Skeletal muscle satellite cell (primary cell): ENCODE results near the gene GPR135.
"Not testable (repeated sequence)": the region's sequence is repeated elsewhere in the genome, so short reads cannot be mapped to it uniquely, and the experiment has no call there.

Source experiments
- H3K27me3 ChIP-seq: 2 replicates; pipeline ENCODE4 v1.7.0; 2013; ENCODE audit warnings: low read length; ENCODE audit not compliant: control insufficient read depth, insufficient read depth
- H3K36me3 ChIP-seq: 2 replicates; pipeline ENCODE4 v1.7.0; 2013; ENCODE audit warnings: mild to moderate bottlenecking, control low read depth, low read length; ENCODE audit not compliant: insufficient read depth
- H3K4me1 ChIP-seq: 2 replicates; pipeline ENCODE4 v1.7.0; 2013; ENCODE audit warnings: low read length; ENCODE audit not compliant: control insufficient read depth, insufficient read depth
- H3K4me2 ChIP-seq: 2 replicates; pipeline ENCODE4 v1.7.0; 2013; ENCODE audit warnings: mild to moderate bottlenecking, low read length
- H3K4me3 ChIP-seq: 2 replicates; pipeline ENCODE4 v1.7.0; 2013; ENCODE audit warnings: low read length
- H3K9ac ChIP-seq: 2 replicates; pipeline ENCODE4 v1.7.0; 2013; ENCODE audit warnings: mild to moderate bottlenecking, low read depth, low read length, moderate library complexity
- H3K9me3 ChIP-seq: replicated peaks from 2 replicates; pipeline ENCODE4 v1.7.0; 2013; ENCODE audit warnings: mild to moderate bottlenecking, control low read depth, low read length

GPR135 gene

DNA sequence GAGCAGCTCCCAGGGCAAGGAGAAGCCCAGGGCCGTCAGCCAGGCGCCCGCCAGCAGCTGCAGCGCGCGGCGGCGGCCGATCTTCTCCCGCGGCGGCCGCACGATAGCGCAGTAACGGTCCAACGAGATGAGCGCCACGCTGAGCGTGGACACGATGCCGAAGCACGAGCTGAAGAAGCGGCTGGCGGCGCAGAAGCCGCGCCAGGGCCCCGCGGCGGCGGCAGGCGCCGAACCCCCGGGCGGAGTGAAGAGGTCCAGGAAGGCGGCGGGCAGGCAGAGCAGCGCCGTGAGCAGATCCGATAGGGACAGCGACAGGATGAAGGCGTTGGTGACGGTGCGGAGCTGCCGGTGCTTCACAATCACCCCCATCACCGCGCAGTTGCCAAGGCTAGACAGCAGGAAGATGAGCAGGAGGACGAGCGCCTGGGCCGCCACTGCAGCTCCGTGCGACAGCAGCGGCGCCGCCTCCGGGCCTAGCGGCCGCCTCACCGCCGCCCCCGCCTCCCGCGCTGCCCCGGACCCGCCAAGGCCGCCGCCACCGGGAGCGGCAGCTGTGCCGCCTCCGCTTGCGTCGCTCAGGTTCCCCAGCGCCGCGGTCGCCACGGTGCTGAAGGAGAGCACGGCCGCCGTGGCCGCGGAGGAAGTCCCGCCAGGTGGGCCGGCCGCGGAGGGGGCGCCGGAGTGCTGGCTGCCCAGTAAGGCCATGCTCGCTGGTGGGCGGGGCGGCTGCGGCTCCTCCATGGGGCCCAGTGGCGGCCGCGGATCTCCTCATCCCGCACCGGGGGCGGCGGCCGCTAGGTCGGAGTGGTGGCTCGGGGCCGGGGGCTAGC, 479 bp downstream of the GPR135 start:
- Histone ChIP-seq H3K36me3 (peaks cover 32% of the 10 kb centered on the region), H3K9me3 (no peaks in the 10 kb centered on the region), H3K4me1 (peaks cover 14% of the 10 kb centered on the region), H3K9ac (peak overlapping the region; percentile 68), H3K4me2 (peak overlapping the region; percentile 97), H3K4me3 (peak overlapping the region; percentile 70), H3K27me3 (no peaks in the 10 kb centered on the region)

DNA sequence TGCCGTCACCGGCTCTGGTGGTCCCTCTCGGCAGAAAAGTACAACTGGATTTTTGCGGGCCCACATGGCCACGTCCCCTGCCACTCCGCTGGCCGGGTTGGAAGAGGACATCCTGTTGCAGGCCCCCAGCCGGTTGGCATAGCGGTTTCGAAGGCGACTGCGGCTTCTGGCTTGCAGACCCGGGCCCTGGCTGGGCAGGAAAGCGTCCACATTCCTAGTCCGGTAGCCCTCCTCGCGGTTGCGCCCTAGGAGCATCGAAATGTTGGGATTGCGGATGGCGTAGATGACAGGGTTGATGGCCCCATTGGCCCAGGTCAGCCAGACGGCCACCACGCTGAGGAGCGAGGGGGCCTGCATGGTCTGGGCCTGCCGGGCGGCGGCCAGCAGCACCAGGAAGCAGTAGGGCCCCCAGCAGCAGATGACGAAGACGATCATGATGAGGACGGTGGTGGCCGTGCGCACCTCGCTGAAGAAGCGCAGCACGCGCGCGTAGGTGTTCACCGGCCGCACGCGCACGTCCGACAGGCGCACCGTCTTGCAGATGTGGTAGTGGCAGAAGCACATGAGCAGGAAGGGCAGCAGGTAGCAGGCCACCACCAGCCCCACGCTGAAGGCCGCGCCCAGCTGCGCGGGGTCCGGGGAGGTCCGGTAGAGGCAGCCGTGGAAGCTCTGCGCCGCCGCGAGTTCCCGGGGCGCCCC, 1.2 kb downstream of the GPR135 start:
- H3K4me3 ChIP-seq = peak overlapping the region; percentile 70
- no peaks in the 10 kb centered on the region for H3K9me3 ChIP-seq
- peak overlapping the region; percentile 68 for H3K9ac ChIP-seq
- H3K27me3 ChIP-seq = no peaks in the 10 kb centered on the region
- H3K4me1 ChIP-seq = peaks cover 14% of the 10 kb centered on the region
- H3K36me3 ChIP-seq = peaks cover 29% of the 10 kb centered on the region
- peak overlapping the region; percentile 97 for H3K4me2 ChIP-seq

DNA sequence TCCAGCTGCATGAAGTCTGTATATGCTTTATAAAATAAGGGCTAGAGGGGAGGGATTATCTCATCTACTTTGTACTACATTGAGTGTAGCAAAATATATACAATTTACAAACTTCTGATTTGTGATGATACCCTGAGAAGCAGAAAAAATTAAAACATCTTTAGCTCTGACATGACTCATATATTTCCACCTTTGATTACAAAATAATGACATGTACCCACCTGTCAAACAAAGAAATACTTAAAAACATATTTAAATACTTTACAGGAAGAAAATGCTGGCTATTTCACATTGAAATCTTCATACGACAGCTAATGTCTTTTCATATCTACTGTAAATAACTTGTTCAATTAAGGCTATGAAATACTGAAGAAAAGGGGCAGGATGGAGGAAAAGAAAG, 3.3 kb downstream of the GPR135 start:
- no peaks in the 10 kb centered on the region for H3K9me3 ChIP-seq
- H3K4me2 ChIP-seq = no peak overlapping the region
- no peak overlapping the region for H3K4me3 ChIP-seq
- no peak overlapping the region for H3K9ac ChIP-seq
- no peaks in the 10 kb centered on the region for H3K27me3 ChIP-seq
- peaks cover 46% of the 10 kb centered on the region for H3K36me3 ChIP-seq
- H3K4me1 ChIP-seq = peaks cover 14% of the 10 kb centered on the region

DNA sequence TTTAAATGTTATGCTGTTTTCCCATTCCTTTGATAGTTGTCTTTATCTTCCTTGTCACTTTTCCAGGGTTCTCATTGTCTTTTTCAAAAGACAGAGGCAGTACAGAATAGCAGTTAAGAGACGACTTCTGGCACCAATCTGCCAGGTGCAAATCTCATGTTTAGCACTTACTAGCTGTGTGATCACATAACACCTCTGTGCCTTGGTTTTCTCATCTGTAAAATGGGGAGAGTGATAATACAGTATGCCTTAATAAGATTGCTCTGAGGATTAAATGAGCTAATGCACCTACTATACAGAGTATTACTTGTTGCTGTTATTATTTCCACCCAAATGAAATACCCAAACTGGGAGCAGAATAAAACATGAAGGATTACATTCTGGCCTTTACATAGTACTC, 4.8 kb downstream of the GPR135 start:
- Histone ChIP-seq H3K9ac (no peak overlapping the region), H3K4me3 (no peak overlapping the region), H3K4me2 (no peak overlapping the region), H3K9me3 (no peaks in the 10 kb centered on the region), H3K36me3 (peaks cover 59% of the 10 kb centered on the region), H3K4me1 (peaks cover 15% of the 10 kb centered on the region), H3K27me3 (no peaks in the 10 kb centered on the region)

DNA sequence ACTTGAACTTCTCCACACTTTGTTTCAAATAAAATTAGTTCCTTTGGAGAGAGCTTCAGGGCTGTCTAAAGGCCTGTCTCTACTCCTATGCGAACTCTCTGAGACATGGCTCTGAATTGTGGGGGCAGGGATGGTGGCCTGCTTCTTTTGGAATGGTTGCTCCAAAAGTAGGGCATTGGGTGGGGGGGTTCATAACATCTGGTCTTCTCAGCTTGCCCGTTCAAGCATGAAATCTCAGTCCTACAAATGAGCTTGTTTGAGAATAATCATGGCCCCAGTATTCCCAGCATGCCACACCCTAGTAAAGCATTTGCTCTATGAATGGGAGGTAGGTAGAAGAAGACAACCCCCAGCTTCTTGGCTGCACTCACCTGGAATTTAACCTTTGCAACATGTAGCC, 6.7 kb downstream of the GPR135 start:
- peaks cover 52% of the 10 kb centered on the region for H3K36me3 ChIP-seq
- peaks cover 20% of the 10 kb centered on the region for H3K4me1 ChIP-seq
- no peaks in the 10 kb centered on the region for H3K27me3 ChIP-seq
- no peak overlapping the region for H3K4me2 ChIP-seq
- H3K9ac ChIP-seq = no peak overlapping the region
- H3K9me3 ChIP-seq = no peaks in the 10 kb centered on the region
- H3K4me3 ChIP-seq = no peak overlapping the region

DNA sequence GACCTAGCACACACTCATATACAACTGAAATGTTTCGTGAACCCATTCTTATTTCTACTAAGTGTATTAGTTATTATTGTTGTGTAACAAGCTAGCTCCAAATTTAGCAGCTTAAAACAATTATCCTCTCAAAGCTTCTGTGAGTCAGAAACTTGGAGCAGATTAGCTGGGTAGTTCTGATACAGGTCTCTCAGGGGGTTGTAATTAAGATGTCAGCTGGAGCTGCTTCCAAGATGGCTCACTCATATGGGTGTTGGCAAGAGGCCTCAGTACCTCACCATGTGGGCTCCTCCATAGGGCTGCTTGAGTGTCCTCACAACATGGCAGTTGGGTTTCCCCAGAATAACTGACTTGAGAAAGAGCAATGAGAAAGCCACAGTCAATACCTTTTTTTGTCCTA, 9.8 kb downstream of the GPR135 start:
- H3K4me1 ChIP-seq = peaks cover 26% of the 10 kb centered on the region
- no peak overlapping the region for H3K4me3 ChIP-seq
- no peak overlapping the region for H3K4me2 ChIP-seq
- H3K9me3 ChIP-seq = no peaks in the 10 kb centered on the region
- H3K36me3 ChIP-seq = peaks cover 40% of the 10 kb centered on the region
- no peak overlapping the region for H3K9ac ChIP-seq
- no peaks in the 10 kb centered on the region for H3K27me3 ChIP-seq

DNA sequence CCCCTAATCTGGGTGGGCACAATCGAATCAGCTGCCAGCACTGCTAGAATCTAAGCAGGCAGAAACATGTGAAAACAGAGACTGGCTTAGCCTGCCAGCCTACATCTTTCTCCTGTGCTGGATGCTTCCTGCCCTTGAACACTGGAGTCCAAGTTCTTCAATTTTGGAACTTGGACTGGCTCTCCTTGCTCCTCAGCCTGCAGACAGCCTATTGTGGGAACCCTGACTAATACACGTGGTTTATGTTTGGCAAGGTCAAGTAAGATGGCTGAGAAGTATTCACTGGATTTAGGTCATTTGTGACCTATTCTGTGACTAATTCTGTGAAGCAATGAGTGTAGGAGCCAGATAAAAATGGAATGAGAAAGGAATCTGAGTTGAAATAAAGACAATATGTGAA, 11.0 kb downstream of the GPR135 start:
- Histone ChIP-seq H3K36me3 (peaks cover 40% of the 10 kb centered on the region), H3K9ac (peak overlapping the region; percentile 68)

DNA sequence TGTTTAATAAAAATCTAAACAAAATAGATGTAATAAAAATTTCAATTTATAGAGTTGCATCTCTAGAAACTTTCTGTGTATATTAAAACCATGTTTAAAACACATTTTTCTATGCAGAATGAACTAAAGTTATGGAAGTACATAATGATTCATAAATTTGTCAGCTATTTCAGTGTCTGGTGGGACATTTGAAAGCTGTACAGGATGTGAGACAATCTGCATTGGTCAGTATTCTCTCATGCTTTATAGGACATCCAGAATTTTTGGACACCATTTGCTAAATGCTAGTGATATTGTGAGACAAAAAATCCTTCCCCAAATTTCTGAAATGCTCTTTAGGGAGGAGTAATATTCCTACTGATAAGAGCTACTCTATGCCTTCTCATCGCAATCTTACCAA, 13.3 kb downstream of the GPR135 start:
- H3K36me3 ChIP-seq = peaks cover 19% of the 10 kb centered on the region

More for the DNA sequence above, 11.0 kb downstream of the GPR135 start:
- H3K27me3 ChIP-seq = no peaks in the 10 kb centered on the region
- peaks cover 26% of the 10 kb centered on the region for H3K4me1 ChIP-seq
- no peaks in the 10 kb centered on the region for H3K9me3 ChIP-seq
- no peak overlapping the region for H3K4me3 ChIP-seq
- peak overlapping the region; percentile 52 for H3K4me2 ChIP-seq

DNA sequence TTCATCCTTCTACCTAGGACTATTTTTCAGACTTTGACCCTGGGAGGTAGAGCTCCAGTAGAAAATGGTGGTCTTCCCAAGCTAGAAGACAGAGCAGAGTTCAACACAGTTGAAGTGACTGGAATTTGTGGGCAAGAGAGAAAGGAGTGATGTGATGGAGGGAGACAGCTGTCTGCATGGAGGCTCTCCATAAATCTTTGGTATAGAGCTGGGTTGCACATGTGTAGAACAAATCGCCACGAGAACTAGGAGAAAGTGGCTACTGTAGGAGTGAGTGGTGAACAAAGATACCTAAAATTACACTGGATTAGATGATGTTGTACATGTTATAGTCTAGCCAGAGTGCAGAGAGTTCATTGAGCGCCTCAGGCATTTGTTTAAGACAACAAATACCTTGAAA, 14.5 kb downstream of the GPR135 start:
- no peak overlapping the region for H3K9ac ChIP-seq
- no peak overlapping the region for H3K4me2 ChIP-seq
- no peak overlapping the region for H3K4me3 ChIP-seq
- H3K27me3 ChIP-seq = no peaks in the 10 kb centered on the region
- peaks cover 26% of the 10 kb centered on the region for H3K4me1 ChIP-seq
- H3K9me3 ChIP-seq = no peaks in the 10 kb centered on the region
- peaks cover 11% of the 10 kb centered on the region for H3K36me3 ChIP-seq

More for the DNA sequence above, 13.3 kb downstream of the GPR135 start:
- H3K9ac ChIP-seq = no peak overlapping the region
- no peak overlapping the region for H3K4me2 ChIP-seq
- H3K4me1 ChIP-seq = peaks cover 26% of the 10 kb centered on the region
- H3K4me3 ChIP-seq = no peak overlapping the region
- no peaks in the 10 kb centered on the region for H3K9me3 ChIP-seq
- no peaks in the 10 kb centered on the region for H3K27me3 ChIP-seq

DNA sequence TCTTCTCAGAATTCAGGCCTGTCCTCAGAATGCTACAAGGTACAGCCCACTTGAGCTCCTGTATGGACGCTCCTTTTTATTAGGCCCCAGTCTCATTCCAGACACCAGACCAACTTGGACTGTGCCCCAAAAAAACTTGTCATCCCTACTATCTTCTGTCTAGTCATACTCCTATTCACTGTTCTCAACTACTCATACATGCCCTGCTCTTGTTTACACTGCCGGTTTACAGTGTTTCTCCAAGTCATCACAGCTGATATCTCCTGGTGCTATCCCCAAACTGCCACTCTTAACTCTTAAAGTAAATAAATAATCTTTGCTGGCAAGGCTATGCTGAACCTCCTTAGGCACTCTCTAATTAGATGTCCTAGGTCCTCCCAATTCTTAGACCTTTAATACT, 16.5 kb downstream of the GPR135 start:
- H3K27me3 ChIP-seq, H3K4me2 ChIP-seq, H3K9ac ChIP-seq, H3K4me1 ChIP-seq, H3K36me3 ChIP-seq, H3K4me3 ChIP-seq, H3K9me3 ChIP-seq: not testable (repeated sequence)

DNA sequence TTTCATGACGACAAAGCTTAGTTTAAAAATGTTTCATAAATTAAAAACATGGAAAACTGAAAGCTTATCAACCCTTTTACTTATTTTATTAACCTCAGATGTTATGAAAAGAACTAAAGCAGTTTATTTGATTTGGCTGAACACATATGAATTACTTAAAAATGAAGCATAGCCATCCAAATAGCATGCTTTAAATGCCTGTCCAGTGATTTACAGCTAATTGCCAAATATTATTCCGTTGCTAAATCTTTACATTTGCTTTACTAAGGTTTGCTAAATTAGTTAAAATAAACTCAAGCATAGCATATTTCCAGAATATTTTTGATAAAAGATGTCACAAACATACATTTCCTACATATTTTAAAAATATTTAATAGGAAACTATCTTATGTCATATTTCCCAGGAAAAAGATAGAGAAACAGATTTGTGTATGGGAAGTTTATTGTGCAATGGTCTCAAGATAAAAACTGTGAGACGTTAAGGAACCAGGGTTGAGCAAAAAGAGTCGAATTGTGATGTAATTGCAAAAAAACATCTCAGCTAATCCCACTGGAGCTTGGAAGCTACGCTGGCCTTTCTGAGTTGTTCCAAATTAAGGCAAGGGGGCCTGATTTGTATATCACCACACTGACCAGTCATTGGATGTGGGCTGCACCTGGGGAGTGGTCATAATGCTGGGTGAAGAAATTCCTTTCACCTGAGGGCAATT, 25.8 kb downstream of the GPR135 start:
- Histone ChIP-seq H3K4me1 (peaks cover 29% of the 10 kb centered on the region), H3K4me3 (no peak overlapping the region), H3K27me3 (no peaks in the 10 kb centered on the region), H3K4me2 (peak overlapping the region; percentile 52), H3K9me3 (no peaks in the 10 kb centered on the region), H3K9ac (peak overlapping the region; percentile 9), H3K36me3 (no peaks in the 10 kb centered on the region)
